ENCODE measurements around the gene ZNF667.

ZNF667 gene

DNA sequence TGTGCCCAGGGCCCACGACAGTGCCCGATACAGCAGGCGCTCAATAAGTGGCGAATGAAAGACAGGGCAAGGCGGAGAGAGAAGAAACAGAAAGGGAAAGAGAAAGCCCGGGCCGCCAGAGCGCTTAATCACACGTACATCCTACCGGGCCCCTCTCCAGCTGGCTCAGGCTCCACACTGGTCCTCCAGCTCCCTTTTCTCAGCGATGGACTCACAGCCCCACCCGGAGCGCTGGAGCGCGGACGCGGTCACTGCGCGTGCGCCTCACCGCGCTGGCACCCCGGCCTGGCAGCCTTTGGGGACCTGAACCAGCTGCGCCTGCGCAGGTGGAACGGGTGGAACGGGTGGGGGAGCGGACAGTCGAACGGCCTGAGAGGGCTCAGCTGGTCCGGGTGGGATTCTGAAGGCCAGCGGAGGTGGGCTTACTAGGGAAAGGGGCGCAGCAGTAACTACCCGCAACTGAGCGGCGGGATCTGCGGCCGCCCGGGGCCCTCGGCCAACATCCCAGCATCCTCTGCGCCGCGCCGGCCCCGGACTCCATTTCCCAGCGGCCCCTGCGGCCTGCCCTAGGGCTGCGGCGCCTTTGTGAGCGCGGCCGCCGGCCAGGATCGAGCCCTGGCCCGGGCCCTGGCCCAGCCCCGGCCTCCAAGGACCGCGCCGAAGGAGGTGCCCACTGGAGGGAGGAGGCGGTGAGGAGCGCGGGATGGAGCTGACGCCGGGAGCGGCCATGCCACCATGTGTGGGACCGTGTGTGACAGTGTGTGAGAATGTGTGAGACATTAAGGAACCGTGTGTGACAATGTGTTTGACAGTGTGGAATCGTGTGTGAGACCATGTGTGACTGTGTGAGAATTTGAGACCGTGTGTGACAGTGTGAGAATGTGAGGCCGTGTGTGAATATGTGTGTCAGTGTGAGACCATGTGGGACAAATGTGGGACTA lies 73.1 kb downstream of the ZNF667 start, which contains the start of gene ZNF583:
Gene ZNF583 (plus strand): TSS at position 569 of the 941 bp plus-strand sequence. CDS start 2,783 bp downstream, outside the sequence.
- Histone ChIP-seq H3K27ac (ENCODE audit: extremely low read depth, low read depth, low read length) (peak within 1 kb of the TSS; percentile 83), H3K4me1 (ENCODE audit: control insufficient read depth, insufficient read depth, low read length) (no peaks in the 10 kb centered on the region), H3K9me3 (ENCODE audit: control insufficient read depth, insufficient read depth, low read depth, low read length) (no peaks in the 10 kb centered on the region), H3K4me3 (ENCODE audit: low read depth, low read length) (peak within 1 kb of the TSS; percentile 96), H3K36me3 (ENCODE audit: control insufficient read depth in 2 of 2, insufficient read depth in 1 of 2, low read length in 2 of 2) (peaks cover 25 to 39% of the 10 kb centered on the region in 2 experiments)
- CTCF ChIA-PET: interaction anchor here (0.5 to 2.3 kb wide), 4 partner anchors 11 to 85 kb away, joined by 3 to 8 read pairs (median 4); partner anchors contain the start of gene ZNF582
- POLR2A ChIA-PET: interaction anchor here (0.7 to 1.7 kb wide), 9 partner anchors 8 to 283 kb away, joined by 3 to 6 read pairs (median 3); partner anchors contain the start of genes ZNF582 and ZNF787
- TF ChIP-seq ZNF132 (tag by site-specific recombination; IDR thresholded peaks at IDR 0.05; ENCODE audit: borderline replicate concordance): no peak
- TF ChIP-seq ZNF121 (tag by site-specific recombination; IDR thresholded peaks at IDR 0.05): no peak
- TF ChIP-seq ZNF843 (tag by site-specific recombination; IDR thresholded peaks at IDR 0.05): no peak
- peak; percentile 99 for TF ChIP-seq ZBTB20 (tag by site-specific recombination; IDR thresholded peaks at IDR 0.05)
- no peak for TF ChIP-seq RBAK (tag by site-specific recombination; IDR thresholded peaks at IDR 0.05)
- TF ChIP-seq ZNF423 (tag by site-specific recombination; IDR thresholded peaks at IDR 0.05): no peak
- no peak for TF ChIP-seq ZNF19 (tag by site-specific recombination; IDR thresholded peaks at IDR 0.05; ENCODE audit: low read depth)
- TF ChIP-seq ZNF707 (tag by site-specific recombination; IDR thresholded peaks at IDR 0.05): no peak
- no peak for TF ChIP-seq ZNF596 (tag by site-specific recombination; IDR thresholded peaks at IDR 0.05)
- TF ChIP-seq ZNF624 (tag by site-specific recombination; IDR thresholded peaks at IDR 0.05): no peak
- TF ChIP-seq ZNF335 (tag by site-specific recombination; conservative IDR thresholded peaks at IDR 0.05): peak; percentile 100
- TF ChIP-seq, protein P1, sequence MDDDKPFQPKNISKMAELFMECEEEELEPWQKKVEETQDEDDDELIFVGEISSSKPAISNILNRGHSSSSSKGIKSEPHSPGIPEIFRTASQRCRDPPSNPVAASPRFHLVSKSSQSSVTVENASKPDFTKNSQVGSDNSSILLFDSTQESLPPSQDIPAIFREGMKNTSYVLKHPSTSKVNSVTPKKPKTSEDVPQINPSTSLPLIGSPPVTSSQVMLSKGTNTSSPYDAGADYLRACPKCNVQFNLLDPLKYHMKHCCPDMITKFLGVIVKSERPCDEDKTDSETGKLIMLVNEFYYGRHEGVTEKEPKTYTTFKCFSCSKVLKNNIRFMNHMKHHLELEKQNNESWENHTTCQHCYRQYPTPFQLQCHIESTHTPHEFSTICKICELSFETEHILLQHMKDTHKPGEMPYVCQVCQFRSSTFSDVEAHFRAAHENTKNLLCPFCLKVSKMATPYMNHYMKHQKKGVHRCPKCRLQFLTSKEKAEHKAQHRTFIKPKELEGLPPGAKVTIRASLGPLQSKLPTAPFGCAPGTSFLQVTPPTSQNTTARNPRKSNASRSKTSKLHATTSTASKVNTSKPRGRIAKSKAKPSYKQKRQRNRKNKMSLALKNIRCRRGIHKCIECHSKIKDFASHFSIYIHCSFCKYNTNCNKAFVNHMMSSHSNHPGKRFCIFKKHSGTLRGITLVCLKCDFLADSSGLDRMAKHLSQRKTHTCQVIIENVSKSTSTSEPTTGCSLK (tag by site-specific recombination; IDR thresholded peaks at IDR 0.05): peak; percentile 36; the same call in 1 of the 2 replicates
- TF ChIP-seq, protein P2, sequence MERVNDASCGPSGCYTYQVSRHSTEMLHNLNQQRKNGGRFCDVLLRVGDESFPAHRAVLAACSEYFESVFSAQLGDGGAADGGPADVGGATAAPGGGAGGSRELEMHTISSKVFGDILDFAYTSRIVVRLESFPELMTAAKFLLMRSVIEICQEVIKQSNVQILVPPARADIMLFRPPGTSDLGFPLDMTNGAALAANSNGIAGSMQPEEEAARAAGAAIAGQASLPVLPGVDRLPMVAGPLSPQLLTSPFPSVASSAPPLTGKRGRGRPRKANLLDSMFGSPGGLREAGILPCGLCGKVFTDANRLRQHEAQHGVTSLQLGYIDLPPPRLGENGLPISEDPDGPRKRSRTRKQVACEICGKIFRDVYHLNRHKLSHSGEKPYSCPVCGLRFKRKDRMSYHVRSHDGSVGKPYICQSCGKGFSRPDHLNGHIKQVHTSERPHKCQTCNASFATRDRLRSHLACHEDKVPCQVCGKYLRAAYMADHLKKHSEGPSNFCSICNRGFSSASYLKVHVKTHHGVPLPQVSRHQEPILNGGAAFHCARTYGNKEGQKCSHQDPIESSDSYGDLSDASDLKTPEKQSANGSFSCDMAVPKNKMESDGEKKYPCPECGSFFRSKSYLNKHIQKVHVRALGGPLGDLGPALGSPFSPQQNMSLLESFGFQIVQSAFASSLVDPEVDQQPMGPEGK (tag by site-specific recombination; IDR thresholded peaks at IDR 0.05): peak; percentile 52
- peak; percentile 79 for TF ChIP-seq ZNF792 (tag by site-specific recombination; IDR thresholded peaks at IDR 0.05)
- no peak for TF ChIP-seq TSHZ1 (tag by site-specific recombination; IDR thresholded peaks at IDR 0.05; ENCODE audit: borderline replicate concordance)
- TF ChIP-seq ZNF785 (tag by site-specific recombination; IDR thresholded peaks at IDR 0.05): peak; percentile 66; the same call in 1 of the 2 replicates
- TF ChIP-seq HOXD13 (CRISPR knock-in tag; IDR thresholded peaks at IDR 0.05; ENCODE audit: borderline replicate concordance): no peak
- TF ChIP-seq ZNF23 (tag by site-specific recombination; IDR thresholded peaks at IDR 0.05; ENCODE audit: borderline replicate concordance): no peak
- 0 out of 2 replicates have a peak, but pooled peaks have one; percentile 36 for TF ChIP-seq KLF17 (tag by site-specific recombination; IDR thresholded peaks at IDR 0.05)
- TF ChIP-seq ZNF510 (tag by site-specific recombination; IDR thresholded peaks at IDR 0.05; ENCODE audit: insufficient replicate concordance): peak; percentile 11
- no peak for TF ChIP-seq ZNF549 (tag by site-specific recombination; IDR thresholded peaks at IDR 0.05)
- 0 out of 2 replicates have a peak, but pooled peaks have one; percentile 35 for TF ChIP-seq SP7 (tag by site-specific recombination; IDR thresholded peaks at IDR 0.05)
- TF ChIP-seq KLF7 (tag by site-specific recombination; IDR thresholded peaks at IDR 0.05; ENCODE audit: borderline replicate concordance): no peak
- TF ChIP-seq ZNF610 (tag by site-specific recombination; IDR thresholded peaks at IDR 0.05; ENCODE audit: borderline replicate concordance): peak; percentile 30; the same call in 1 of the 2 replicates
- no peak for TF ChIP-seq ZNF157 (tag by site-specific recombination; IDR thresholded peaks at IDR 0.05)
- 0 out of 2 replicates have a peak, but pooled peaks have one; percentile 17 for TF ChIP-seq ZNF600 (tag by site-specific recombination; IDR thresholded peaks at IDR 0.05)

Data from HEK293 (cell line).